ENCODE data around the gene LILRA6.

LILRA6 gene

GRCh38 chr19:54188215-54188871 is 54.2 kb downstream of the LILRA6 start:
- DNase-seq (ENCODE audit: extremely low read depth, low read depth) = no peak
- no peak for TF ChIP-seq CTCF (IDR thresholded peaks at IDR 0.05; ENCODE audit: low read depth, low read length)

GRCh38 chr19:54186934-54187381 is 55.6 kb downstream of the LILRA6 start:
- no peak for DNase-seq (ENCODE audit: extremely low read depth, low read depth)
- TF ChIP-seq CTCF (IDR thresholded peaks at IDR 0.05; ENCODE audit: low read depth, low read length) = no peak
